SU-DHL-6 (cell line): ENCODE data around the gene RUFY4.

Experiments
- H2AFZ ChIP-seq: fragments of 200-600 bp; sonication (generic); 2 replicates; pipeline ENCODE4 v1.6.1; 2014; ENCODE audit warnings: low read depth, mild to moderate bottlenecking, moderate library complexity, mixed read lengths, antibody characterized with exemption, low read length; ENCODE audit not compliant: severe bottlenecking
- H3F3A ChIP-seq: fragments of 200-600 bp; shearing (Covaris generic); 2 replicates; pipeline ENCODE4 v1.6.0; 2016; ENCODE audit warnings: antibody characterized with exemption, mild to moderate bottlenecking; ENCODE audit not compliant: insufficient read depth
- H3K27ac ChIP-seq: fragments of 200-600 bp; sonication (generic); 2 replicates; pipeline ENCODE4 v1.5.1; 2016; ENCODE audit warnings: low read depth, mild to moderate bottlenecking, low read length, moderate library complexity, mixed read lengths
- H3K27me3 ChIP-seq: fragments of 200-600 bp; sonication (generic), shearing (Covaris generic); 2 replicates; pipeline ENCODE4 v1.6.0; 2014; ENCODE audit warnings: mild to moderate bottlenecking, low read length
- H3K36me3 ChIP-seq: fragments of 200-600 bp; sonication (generic); 2 replicates; pipeline ENCODE4 v1.6.1; 2014; ENCODE audit warnings: mild to moderate bottlenecking, low read length, mixed read lengths
- H3K4me2 ChIP-seq: fragments of 300-600, 200-600 bp; shearing (Covaris generic), sonication (generic); 2 replicates; pipeline ENCODE4 v1.6.0; 2014; ENCODE audit warnings: low read length, low read depth, mild to moderate bottlenecking; ENCODE audit not compliant: poor library complexity, severe bottlenecking
- H3K4me3 ChIP-seq: fragments of 200-600 bp; sonication (generic); 2 replicates; pipeline ENCODE4 v1.5.1; 2014; ENCODE audit warnings: antibody characterized with exemption, low read length, mild to moderate bottlenecking, mixed read lengths; ENCODE audit not compliant: insufficient read depth, poor library complexity, severe bottlenecking
- H3K79me2 ChIP-seq: fragments of 200-600 bp; sonication (generic); 2 replicates; pipeline ENCODE4 v1.6.1; 2014; ENCODE audit warnings: mild to moderate bottlenecking, low read length, moderate library complexity; ENCODE audit not compliant: insufficient read depth
- H3K9ac ChIP-seq: fragments of 200-600 bp; sonication (generic); 2 replicates; pipeline ENCODE4 v1.7.0; 2014; ENCODE audit warnings: mild to moderate bottlenecking, low read length
- H3K9me2 ChIP-seq: fragments of 200-600 bp; sonication (generic); replicated peaks from 2 replicates; pipeline ENCODE4 v1.6.1; 2014; ENCODE audit warnings: low read length; ENCODE audit not compliant: insufficient read depth
- H3K9me3 ChIP-seq: fragments of 200-600 bp; sonication (generic); 2 replicates; pipeline ENCODE4 v1.6.1; 2014; ENCODE audit warnings: low read length, mixed read lengths; ENCODE audit not compliant: insufficient read depth
- H4K20me1 ChIP-seq: fragments of 200-600 bp; sonication (generic); 2 replicates; pipeline ENCODE4 v1.6.1; 2014; ENCODE audit warnings: low read depth, mild to moderate bottlenecking, antibody characterized with exemption, low read length, moderate library complexity, mixed read lengths
- EZH2phosphoT487 ChIP-seq: fragments of 200-600 bp; sonication (generic), shearing (Covaris generic); conservative IDR thresholded peaks from 2 replicates; pipeline ENCODE4 v1.6.1; 2018; ENCODE audit warnings: mild to moderate bottlenecking, antibody characterized with exemption, low read length, moderate library complexity, mixed read lengths
- TF ChIP-seq, protein P1 (sequence below): fragments of 200-600 bp; sonication (generic); IDR thresholded peaks from one replicate; pipeline ENCODE4 v1.5.1; 2017; ENCODE audit warnings: antibody characterized with exemption, mild to moderate bottlenecking, low read length, moderate library complexity; ENCODE audit not compliant: insufficient read depth, poor library complexity, severe bottlenecking

The RUFY4 gene

DNA sequence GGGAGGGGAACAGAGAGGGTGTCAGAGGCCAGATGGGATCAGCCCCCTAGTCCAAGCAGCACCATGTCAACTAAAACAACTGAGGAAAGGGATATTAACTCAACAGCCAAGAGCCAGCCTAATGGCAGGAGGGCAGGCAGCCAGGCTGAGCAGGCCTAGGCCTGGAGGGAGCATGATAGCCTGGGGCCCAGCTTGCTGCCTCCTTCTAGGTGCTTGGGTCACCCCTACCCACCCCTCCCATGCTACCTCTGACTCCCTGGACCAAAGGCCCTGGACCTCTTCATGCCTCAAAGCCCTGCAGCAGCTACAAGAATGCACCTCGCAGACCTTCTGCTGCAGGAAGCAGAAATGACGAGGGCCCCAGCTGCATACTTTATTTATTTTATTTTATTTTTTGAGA is 44.2 kb upstream of the RUFY4 start:
- H3K27me3 ChIP-seq, result no peaks in the 10 kb centered on the region
- H3K9me3 ChIP-seq, result no peaks in the 10 kb centered on the region
- no peak overlapping the region for H3K4me3 ChIP-seq
- no peak overlapping the region for H3K27ac ChIP-seq
- H2AFZ ChIP-seq, result no peak overlapping the region
- H3K36me3 ChIP-seq, result no peaks in the 10 kb centered on the region
- H3K9ac ChIP-seq, result no peak overlapping the region
- no peaks in the 10 kb centered on the region for H3K79me2 ChIP-seq
- no peak overlapping the region for H3K4me2 ChIP-seq
- H3F3A ChIP-seq, result no peaks in the 10 kb centered on the region
- no peaks in the 10 kb centered on the region for H4K20me1 ChIP-seq
- TF ChIP-seq EZH2phosphoT487, result no peak
- TF ChIP-seq, protein P1, sequence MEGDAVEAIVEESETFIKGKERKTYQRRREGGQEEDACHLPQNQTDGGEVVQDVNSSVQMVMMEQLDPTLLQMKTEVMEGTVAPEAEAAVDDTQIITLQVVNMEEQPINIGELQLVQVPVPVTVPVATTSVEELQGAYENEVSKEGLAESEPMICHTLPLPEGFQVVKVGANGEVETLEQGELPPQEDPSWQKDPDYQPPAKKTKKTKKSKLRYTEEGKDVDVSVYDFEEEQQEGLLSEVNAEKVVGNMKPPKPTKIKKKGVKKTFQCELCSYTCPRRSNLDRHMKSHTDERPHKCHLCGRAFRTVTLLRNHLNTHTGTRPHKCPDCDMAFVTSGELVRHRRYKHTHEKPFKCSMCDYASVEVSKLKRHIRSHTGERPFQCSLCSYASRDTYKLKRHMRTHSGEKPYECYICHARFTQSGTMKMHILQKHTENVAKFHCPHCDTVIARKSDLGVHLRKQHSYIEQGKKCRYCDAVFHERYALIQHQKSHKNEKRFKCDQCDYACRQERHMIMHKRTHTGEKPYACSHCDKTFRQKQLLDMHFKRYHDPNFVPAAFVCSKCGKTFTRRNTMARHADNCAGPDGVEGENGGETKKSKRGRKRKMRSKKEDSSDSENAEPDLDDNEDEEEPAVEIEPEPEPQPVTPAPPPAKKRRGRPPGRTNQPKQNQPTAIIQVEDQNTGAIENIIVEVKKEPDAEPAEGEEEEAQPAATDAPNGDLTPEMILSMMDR, result no peak
- no peaks in the 10 kb centered on the region for H3K9me2 ChIP-seq

DNA sequence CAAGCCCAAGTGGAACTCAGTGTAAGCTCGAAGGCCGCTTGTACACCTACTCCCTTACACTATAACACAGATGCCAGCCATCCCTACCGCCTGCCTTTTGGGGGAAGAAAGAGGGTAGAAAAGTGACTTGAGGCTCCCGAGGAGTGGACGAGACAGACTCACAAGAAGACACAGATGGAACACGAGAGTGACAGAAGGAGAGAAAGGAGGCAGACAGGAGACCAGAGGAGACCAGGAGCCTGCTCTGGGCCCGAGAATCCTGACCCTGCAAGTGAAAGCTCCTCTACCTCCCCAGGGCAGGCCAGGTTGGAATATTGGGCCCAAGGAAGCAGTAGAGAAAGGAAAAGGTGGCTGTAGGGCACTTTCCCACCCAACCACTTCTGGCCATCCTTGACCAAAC is 42.8 kb upstream of the RUFY4 start:
- Histone ChIP-seq H3K4me3 (no peak overlapping the region), H3K27me3 (no peaks in the 10 kb centered on the region), H3K9me2 (no peaks in the 10 kb centered on the region), H4K20me1 (no peaks in the 10 kb centered on the region), H3K36me3 (no peaks in the 10 kb centered on the region), H3K27ac (no peak overlapping the region), H3K9ac (no peak overlapping the region), H3F3A (no peaks in the 10 kb centered on the region), H2AFZ (no peak overlapping the region), H3K4me2 (no peak overlapping the region), H3K9me3 (no peaks in the 10 kb centered on the region), H3K79me2 (no peaks in the 10 kb centered on the region)
- TF ChIP-seq, protein P1, result no peak
- TF ChIP-seq EZH2phosphoT487, result no peak

DNA sequence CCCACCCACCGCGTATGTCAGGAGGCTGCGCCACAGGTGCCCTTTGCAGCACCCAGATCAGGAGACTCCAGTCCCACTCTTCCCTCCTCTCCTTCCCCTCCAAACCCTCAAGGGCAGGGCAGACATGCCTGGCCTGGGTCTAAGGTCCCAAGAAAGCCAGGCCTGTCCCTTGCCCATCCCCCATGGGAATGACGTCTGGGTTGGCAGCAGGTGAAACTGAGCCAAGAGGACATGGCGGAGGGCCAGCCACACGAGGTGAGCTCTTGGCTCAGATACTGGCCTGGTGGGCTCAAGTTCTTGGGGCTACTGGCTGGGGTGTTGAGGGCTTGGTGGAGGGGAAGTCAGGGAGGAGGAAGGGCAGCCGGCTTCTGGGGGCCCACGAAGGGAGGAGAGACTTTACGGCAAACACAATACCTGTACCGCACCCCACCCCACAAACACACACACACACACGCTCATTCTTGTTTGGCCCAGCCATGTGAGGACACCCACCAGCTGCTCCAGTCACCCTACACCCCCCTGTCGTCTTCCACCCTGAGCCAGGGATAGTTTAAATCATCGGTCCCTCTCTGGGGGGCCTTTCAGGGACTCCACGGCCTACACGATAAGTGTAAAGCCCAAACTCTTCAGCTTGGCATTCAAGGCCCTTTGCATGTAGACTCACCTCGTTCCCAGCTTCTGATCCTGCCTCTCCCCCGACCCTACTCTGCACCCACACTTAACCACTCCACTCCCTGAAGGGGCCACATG is 42.2 kb upstream of the RUFY4 start:
- Histone ChIP-seq H3K79me2 (no peaks in the 10 kb centered on the region), H3F3A (no peaks in the 10 kb centered on the region), H3K27me3 (no peaks in the 10 kb centered on the region), H3K4me3 (no peak overlapping the region), H3K9me3 (no peaks in the 10 kb centered on the region), H4K20me1 (no peaks in the 10 kb centered on the region), H3K9me2 (no peaks in the 10 kb centered on the region), H3K4me2 (no peak overlapping the region), H2AFZ (no peak overlapping the region), H3K27ac (no peak overlapping the region), H3K36me3 (no peaks in the 10 kb centered on the region), H3K9ac (no peak overlapping the region)
- TF ChIP-seq, protein P1, result no peak
- no peak for TF ChIP-seq EZH2phosphoT487
